Measurements from ENCODE around the gene UBQLN4.

Gene UBQLN4

DNA sequence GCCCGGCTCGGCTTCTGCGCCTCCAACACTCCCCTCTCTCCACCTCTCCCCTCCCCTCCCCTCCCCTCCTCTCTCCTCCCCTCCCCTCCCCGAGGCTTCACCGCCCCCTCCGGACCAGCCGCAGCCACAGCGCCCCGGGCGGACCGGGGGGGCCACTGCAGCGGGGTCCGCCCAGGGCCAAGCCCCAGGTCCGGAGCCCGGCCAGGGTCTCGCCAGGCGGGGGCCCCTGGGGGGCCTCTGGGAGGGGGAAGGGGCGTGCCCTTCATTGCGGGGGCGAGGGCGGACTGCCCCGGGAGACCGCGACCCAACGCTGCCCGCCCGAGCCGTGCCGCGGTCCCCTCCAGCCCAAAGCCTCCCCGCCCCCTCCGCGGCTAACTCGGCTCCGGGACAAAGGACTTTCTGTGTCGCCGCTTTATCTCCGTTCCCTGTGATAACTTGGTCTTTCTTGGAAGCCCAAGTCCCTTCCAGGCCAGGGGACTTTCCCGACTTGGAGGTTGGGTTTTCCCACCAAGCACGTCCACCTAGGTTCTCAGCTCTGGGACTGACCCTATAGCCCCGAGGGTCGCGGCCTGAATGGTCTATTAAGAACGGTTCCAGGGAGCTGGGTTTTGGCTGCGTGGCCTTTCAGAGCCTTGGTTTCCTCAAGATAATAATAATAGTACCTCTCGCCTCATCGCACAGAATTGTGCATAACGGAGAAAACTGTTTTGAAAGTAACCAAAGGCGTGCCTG lies at the start of gene UBQLN4:
UBQLN4 (minus strand) TSS at position 31 of the 732 bp plus-strand sequence. CDS start 97 bp downstream, outside the sequence.
- DNase-seq (ENCODE audit: low read depth, low spot score): peak; percentile 92
- Histone ChIP-seq H3K27me3 (ENCODE audit: insufficient read depth, insufficient read length) (no peaks in the 10 kb centered on the region), H3K4me3 (ENCODE audit: insufficient read length, low read depth) (peak within 1 kb of the TSS; percentile 98), H3K4me1 (ENCODE audit: insufficient read depth, insufficient read length) (peaks cover 10% of the 10 kb centered on the region), H3K36me3 (ENCODE audit: insufficient read depth, insufficient read length, low read length) (peaks cover 64% of the 10 kb centered on the region), H3K9ac (ENCODE audit: insufficient read length, low read depth) (peak within 1 kb of the TSS; percentile 98), H3K9me3 (ENCODE audit: insufficient read depth, low read length) (no peaks in the 10 kb centered on the region)
- TF ChIP-seq YY1 (IDR thresholded peaks at IDR 0.05; ENCODE audit: insufficient read depth, insufficient read length) (no peak), ZNF274 (IDR thresholded peaks at IDR 0.05; ENCODE audit: low read depth, low read length) (no peak), SUZ12 (IDR thresholded peaks at IDR 0.05; ENCODE audit: extremely low read depth, insufficient read depth, insufficient read length) (no peak)

GRCh38 chr1:156102633-156103511 lies 49.3 kb upstream of the UBQLN4 start:
- Histone ChIP-seq H3K36me3 (ENCODE audit: insufficient read depth, insufficient read length, low read length) (peaks cover 42% of the 10 kb centered on the region), H3K27me3 (ENCODE audit: insufficient read depth, insufficient read length) (no peaks in the 10 kb centered on the region), H3K4me3 (ENCODE audit: insufficient read length, low read depth) (no peak overlapping the region), H3K4me1 (ENCODE audit: insufficient read depth, insufficient read length) (peaks cover 65% of the 10 kb centered on the region), H3K9me3 (ENCODE audit: insufficient read depth, low read length) (no peaks in the 10 kb centered on the region), H3K9ac (ENCODE audit: insufficient read length, low read depth) (peak overlapping the region; percentile 7)
- no peak for DNase-seq (ENCODE audit: low read depth, low spot score)
- no peak for TF ChIP-seq YY1 (IDR thresholded peaks at IDR 0.05; ENCODE audit: insufficient read depth, insufficient read length)
- no peak for TF ChIP-seq SUZ12 (IDR thresholded peaks at IDR 0.05; ENCODE audit: extremely low read depth, insufficient read depth, insufficient read length)
- no peak for TF ChIP-seq ZNF274 (IDR thresholded peaks at IDR 0.05; ENCODE audit: low read depth, low read length)

DNA sequence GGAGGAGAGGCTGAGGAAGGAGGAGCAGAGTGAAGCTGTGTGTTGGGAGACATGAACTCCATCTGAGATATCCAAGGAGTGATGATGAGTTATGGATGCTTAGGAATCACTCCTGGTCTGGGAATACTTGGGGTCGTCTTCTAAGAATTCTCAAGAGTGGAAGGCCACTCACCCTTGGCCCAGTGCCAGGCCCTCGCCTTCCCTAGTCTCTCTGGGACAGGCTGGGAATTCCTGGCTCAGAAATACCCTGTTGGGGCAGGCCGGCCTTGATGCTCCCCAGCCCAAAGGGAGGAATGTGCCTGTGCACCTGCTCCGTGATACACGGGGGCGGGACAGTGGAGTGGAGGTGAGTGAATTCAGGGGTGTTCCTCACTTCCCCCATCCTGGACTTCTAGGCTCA lies 48.3 kb upstream of the UBQLN4 start:
- Histone ChIP-seq H3K9ac (ENCODE audit: insufficient read length, low read depth) (no peak overlapping the region), H3K36me3 (ENCODE audit: insufficient read depth, insufficient read length, low read length) (peaks cover 52% of the 10 kb centered on the region), H3K27me3 (ENCODE audit: insufficient read depth, insufficient read length) (no peaks in the 10 kb centered on the region), H3K4me3 (ENCODE audit: insufficient read length, low read depth) (no peak overlapping the region), H3K9me3 (ENCODE audit: insufficient read depth, low read length) (no peaks in the 10 kb centered on the region), H3K4me1 (ENCODE audit: insufficient read depth, insufficient read length) (peaks cover 68% of the 10 kb centered on the region)
- no peak for TF ChIP-seq SUZ12 (IDR thresholded peaks at IDR 0.05; ENCODE audit: extremely low read depth, insufficient read depth, insufficient read length)
- TF ChIP-seq ZNF274 (IDR thresholded peaks at IDR 0.05; ENCODE audit: low read depth, low read length): no peak
- no peak for TF ChIP-seq YY1 (IDR thresholded peaks at IDR 0.05; ENCODE audit: insufficient read depth, insufficient read length)
- DNase-seq (ENCODE audit: low read depth, low spot score): no peak

GRCh38 chr1:156100205-156100995 lies 46.8 kb upstream of the UBQLN4 start:
- Histone ChIP-seq H3K36me3 (ENCODE audit: insufficient read depth, insufficient read length, low read length) (peaks cover 66% of the 10 kb centered on the region), H3K9me3 (ENCODE audit: insufficient read depth, low read length) (no peaks in the 10 kb centered on the region), H3K27me3 (ENCODE audit: insufficient read depth, insufficient read length) (no peaks in the 10 kb centered on the region), H3K4me3 (ENCODE audit: insufficient read length, low read depth) (no peak overlapping the region), H3K9ac (ENCODE audit: insufficient read length, low read depth) (peak overlapping the region; percentile 6), H3K4me1 (ENCODE audit: insufficient read depth, insufficient read length) (peaks cover 64% of the 10 kb centered on the region)
- DNase-seq (ENCODE audit: low read depth, low spot score): no peak
- TF ChIP-seq SUZ12 (IDR thresholded peaks at IDR 0.05; ENCODE audit: extremely low read depth, insufficient read depth, insufficient read length) (no peak), YY1 (IDR thresholded peaks at IDR 0.05; ENCODE audit: insufficient read depth, insufficient read length) (no peak), ZNF274 (IDR thresholded peaks at IDR 0.05; ENCODE audit: low read depth, low read length) (no peak)

DNA sequence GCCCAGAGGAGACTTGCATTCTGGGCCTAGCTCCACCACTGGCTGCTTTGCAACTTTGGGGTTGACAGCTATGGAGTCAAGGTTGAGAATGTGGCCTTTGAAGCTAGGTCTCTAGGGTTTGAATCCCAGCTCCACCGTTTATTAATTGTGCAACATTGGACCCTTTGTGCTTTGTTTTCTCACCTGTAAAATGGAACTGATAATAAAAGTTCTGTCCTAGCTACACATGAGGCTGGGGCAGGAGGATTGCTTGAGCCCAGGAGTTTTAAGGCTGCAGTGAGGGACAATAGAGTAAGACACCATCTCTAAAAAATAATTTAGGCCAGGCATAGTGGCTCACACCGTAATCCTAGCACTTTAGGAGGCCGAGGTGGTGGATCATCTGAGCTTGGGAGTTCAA lies 45.7 kb upstream of the UBQLN4 start:
- H3K9ac ChIP-seq (ENCODE audit: insufficient read length, low read depth): peak overlapping the region; percentile 12
- H3K9me3 ChIP-seq (ENCODE audit: insufficient read depth, low read length): no peaks in the 10 kb centered on the region
- peaks cover 70% of the 10 kb centered on the region for H3K36me3 ChIP-seq (ENCODE audit: insufficient read depth, insufficient read length, low read length)
- TF ChIP-seq ZNF274 (IDR thresholded peaks at IDR 0.05; ENCODE audit: low read depth, low read length): no peak
- TF ChIP-seq YY1 (IDR thresholded peaks at IDR 0.05; ENCODE audit: insufficient read depth, insufficient read length): no peak
- TF ChIP-seq SUZ12 (IDR thresholded peaks at IDR 0.05; ENCODE audit: extremely low read depth, insufficient read depth, insufficient read length): no peak
- DNase-seq (ENCODE audit: low read depth, low spot score): no peak
- peaks cover 53% of the 10 kb centered on the region for H3K4me1 ChIP-seq (ENCODE audit: insufficient read depth, insufficient read length)
- no peaks in the 10 kb centered on the region for H3K27me3 ChIP-seq (ENCODE audit: insufficient read depth, insufficient read length)
- no peak overlapping the region for H3K4me3 ChIP-seq (ENCODE audit: insufficient read length, low read depth)

DNA sequence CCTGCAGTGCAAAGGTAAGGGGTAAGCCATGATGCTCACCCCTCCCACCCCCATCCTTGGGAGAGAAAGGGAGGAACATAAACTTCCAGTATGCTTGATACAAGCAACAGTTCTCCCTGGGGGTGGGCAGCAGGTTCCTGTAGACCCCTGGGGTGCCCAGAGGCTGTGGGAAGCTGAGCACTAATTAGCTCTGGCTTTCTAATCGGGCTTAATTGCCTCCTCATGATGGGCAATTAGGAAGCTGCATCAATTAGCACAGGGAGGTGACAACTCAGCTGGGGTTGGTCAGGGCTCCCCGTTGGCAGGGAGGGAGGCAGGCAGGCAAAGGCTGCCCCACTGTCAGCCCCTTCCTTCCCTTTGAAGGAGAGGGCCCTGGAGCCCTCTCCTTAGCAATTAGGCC lies 45.2 kb upstream of the UBQLN4 start:
- peaks cover 48% of the 10 kb centered on the region for H3K4me1 ChIP-seq (ENCODE audit: insufficient read depth, insufficient read length)
- H3K27me3 ChIP-seq (ENCODE audit: insufficient read depth, insufficient read length): no peaks in the 10 kb centered on the region
- H3K4me3 ChIP-seq (ENCODE audit: insufficient read length, low read depth): no peak overlapping the region
- no peaks in the 10 kb centered on the region for H3K9me3 ChIP-seq (ENCODE audit: insufficient read depth, low read length)
- H3K9ac ChIP-seq (ENCODE audit: insufficient read length, low read depth): peak overlapping the region; percentile 12
- no peak for DNase-seq (ENCODE audit: low read depth, low spot score)
- H3K36me3 ChIP-seq (ENCODE audit: insufficient read depth, insufficient read length, low read length): peaks cover 74% of the 10 kb centered on the region
- TF ChIP-seq ZNF274 (IDR thresholded peaks at IDR 0.05; ENCODE audit: low read depth, low read length) (no peak), SUZ12 (IDR thresholded peaks at IDR 0.05; ENCODE audit: extremely low read depth, insufficient read depth, insufficient read length) (no peak), YY1 (IDR thresholded peaks at IDR 0.05; ENCODE audit: insufficient read depth, insufficient read length) (no peak)

All from NT2/D1 (cell line).